DND-41 (cell line): Measurements from ENCODE around the gene MYO1D.

ENCODE experiments used
- ATAC-seq: fragments of 200-7000 bp; cut with Tn5 transposase; 3 replicates; pipeline ENCODE4 v1.9.1; 2021; ENCODE audit warnings: low read depth; ENCODE audit not compliant: insufficient read depth
- DNase-seq: peaks from one replicate; pipeline ENCODE4 v3.0.0-alpha.2; 2020
- H2AFZ ChIP-seq: 2 replicates; pipeline ENCODE4 v1.6.0; 2012; ENCODE audit warnings: low read depth, low read length
- H3K27ac ChIP-seq: 2 replicates; pipeline ENCODE4 v1.5.1; 2012; ENCODE audit warnings: low read length, inconsistent platforms
- H3K27me3 ChIP-seq: fragments of 200-600 bp; sonication (generic); 2 replicates; pipeline ENCODE4 v1.6.0; 2012; ENCODE audit warnings: low read length, mild to moderate bottlenecking, inconsistent platforms; ENCODE audit not compliant: insufficient read depth, poor library complexity
- H3K36me3 ChIP-seq: 2 replicates; pipeline ENCODE4 v1.5.1; 2012; ENCODE audit warnings: low read length, inconsistent platforms; ENCODE audit not compliant: insufficient read depth
- H3K4me1 ChIP-seq: 2 replicates; pipeline ENCODE4 v1.5.1; 2012; ENCODE audit warnings: mild to moderate bottlenecking, low read length; ENCODE audit not compliant: insufficient read depth
- H3K4me2 ChIP-seq: 2 replicates; pipeline ENCODE4 v1.6.0; 2012; ENCODE audit warnings: mild to moderate bottlenecking, moderate library complexity, low read length, inconsistent platforms; ENCODE audit not compliant: insufficient read depth
- H3K4me3 ChIP-seq, 2 experiments: fragments of 200-600 bp in 1 of 2; shearing (Covaris generic) in 1 of 2; 2 replicates each; pipeline ENCODE4 v1.5.1; 2012 to 2016; ENCODE audit warnings: inconsistent platforms in 2 of 2, low read length in 2 of 2, mild to moderate bottlenecking in 2 of 2, low read depth in 1 of 2, moderate library complexity in 1 of 2
- H3K79me2 ChIP-seq: 2 replicates; pipeline ENCODE4 v1.6.0; 2012; ENCODE audit warnings: low read length, inconsistent platforms; ENCODE audit not compliant: insufficient read depth
- H3K9ac ChIP-seq: 2 replicates; pipeline ENCODE4 v1.6.0; 2012; ENCODE audit warnings: low read depth, mild to moderate bottlenecking, inconsistent platforms, low read length, moderate library complexity
- H3K9me3 ChIP-seq: 2 replicates; pipeline ENCODE4 v1.5.1; 2012; ENCODE audit warnings: low read length, moderate library complexity, mild to moderate bottlenecking, inconsistent platforms; ENCODE audit not compliant: insufficient read depth, severe bottlenecking
- H4K20me1 ChIP-seq: 2 replicates; pipeline ENCODE4 v1.6.0; 2012; ENCODE audit warnings: low read length; ENCODE audit not compliant: insufficient read depth
- CTCF ChIP-seq: IDR thresholded peaks from 2 replicates; pipeline ENCODE4 v1.5.1; 2012; ENCODE audit warnings: borderline replicate concordance, low read length, moderate library complexity, mild to moderate bottlenecking; ENCODE audit not compliant: poor library complexity, severe bottlenecking; ENCODE audit errors: extremely low read depth
- EZH2 ChIP-seq: IDR thresholded peaks from 3 replicates; pipeline ENCODE4 v1.6.1; 2012; ENCODE audit warnings: borderline replicate concordance, low read depth, mild to moderate bottlenecking, moderate library complexity, low read length, inconsistent platforms; ENCODE audit not compliant: severe bottlenecking

Gene MYO1D

GRCh38 chr17:32583053-32583452 is 293.9 kb downstream of the MYO1D start:
- H2AFZ ChIP-seq = no peak overlapping the region
- no peak overlapping the region for H3K4me3 ChIP-seq
- H3K36me3 ChIP-seq = no peaks in the 10 kb centered on the region
- H3K4me1 ChIP-seq = no peaks in the 10 kb centered on the region
- H4K20me1 ChIP-seq = no peaks in the 10 kb centered on the region
- H3K9ac ChIP-seq = no peak overlapping the region
- H3K27me3 ChIP-seq = peaks cover 9% of the 10 kb centered on the region
- no peak overlapping the region for H3K4me2 ChIP-seq
- peaks cover 3% of the 10 kb centered on the region for H3K9me3 ChIP-seq
- ATAC-seq (no peak), DNase-seq (no peak)
- H3K79me2 ChIP-seq = no peaks in the 10 kb centered on the region
- no peak overlapping the region for H3K27ac ChIP-seq
- TF ChIP-seq CTCF (no peak), EZH2 (no peak)

- H3K36me3 ChIP-seq = no peaks in the 10 kb centered on the region
- H3K27me3 ChIP-seq = peaks cover 21% of the 10 kb centered on the region
- H4K20me1 ChIP-seq = no peaks in the 10 kb centered on the region
- no peak overlapping the region for H3K4me3 ChIP-seq
- H3K9ac ChIP-seq = no peak overlapping the region
- no peak overlapping the region for H3K27ac ChIP-seq
- no peaks in the 10 kb centered on the region for H3K4me1 ChIP-seq
- ATAC-seq = no peak
- no peak for TF ChIP-seq CTCF
- TF ChIP-seq EZH2 = no peak
- no peak overlapping the region for H2AFZ ChIP-seq
- H3K4me2 ChIP-seq = no peak overlapping the region
- H3K79me2 ChIP-seq = no peaks in the 10 kb centered on the region
- DNase-seq = no peak
- peaks cover 2% of the 10 kb centered on the region for H3K9me3 ChIP-seq
Measured at GRCh38 chr17:32575852-32576251, 301.1 kb downstream of the MYO1D start.

- Histone ChIP-seq H3K4me2 (no peak overlapping the region), H3K4me3 (no peak overlapping the region), H4K20me1 (no peaks in the 10 kb centered on the region), H3K36me3 (no peaks in the 10 kb centered on the region), H3K79me2 (no peaks in the 10 kb centered on the region), H3K9me3 (no peaks in the 10 kb centered on the region), H3K9ac (no peak overlapping the region), H3K27me3 (peaks cover 37% of the 10 kb centered on the region), H2AFZ (no peak overlapping the region), H3K4me1 (no peaks in the 10 kb centered on the region), H3K27ac (no peak overlapping the region)
- ATAC-seq (no peak), DNase-seq (no peak)
- TF ChIP-seq EZH2 = no peak
- no peak for TF ChIP-seq CTCF
Measured at GRCh38 chr17:32570081-32570396, 306.9 kb downstream of the MYO1D start.
